ENCODE results near the gene CMIP. TPM values are rescaled to one million over a fixed set of nuclear protein-coding genes. Genes with fewer than 3 reads are reported as not detected.

CMIP gene
- total RNA-seq, 4 donors from 2014 or later, result 17.1 to 60.5 (median 39.7) TPM

GRCh38 chr16:81567987-81568748 lies 123.6 kb downstream of the CMIP start:
- intact Hi-C loops (cut with DNase I), result no loop called here
- H3K4me3 ChIP-seq, result no peak overlapping the region
- DNase-seq, result no peak
- H3K27me3 ChIP-seq, result no peaks in the 10 kb centered on the region
- H3K27ac ChIP-seq, result peak overlapping the region; percentile 41 to 71 (median 54)
- TF ChIP-seq POLR2A (IDR thresholded peaks at IDR 0.05), result no peak
- H3K36me3 ChIP-seq, result peaks cover 0 to 8% (median 0%) of the 10 kb centered on the region in 3 donors
- peaks cover 25 to 74% (median 35%) of the 10 kb centered on the region in 3 donors for H3K4me1 ChIP-seq
- WGBS, 2 donors, result 43 to 50% methylated on average over 8 to 12 of the region's 13 CpGs
- no peaks in the 10 kb centered on the region for H3K9me3 ChIP-seq

GRCh38 chr16:81568749-81569087 lies 124.1 kb downstream of the CMIP start:
- Histone ChIP-seq H3K27me3 (no peaks in the 10 kb centered on the region), H3K9me3 (no peaks in the 10 kb centered on the region), H3K27ac (peak overlapping the region; percentile 41 to 71 (median 54)), H3K4me3 (no peak overlapping the region), H3K36me3 (peaks cover 0 to 8% (median 0%) of the 10 kb centered on the region in 3 donors), H3K4me1 (peaks cover 30 to 73% (median 32%) of the 10 kb centered on the region in 3 donors)
- intact Hi-C loops (cut with DNase I), result no loop called here
- TF ChIP-seq POLR2A (IDR thresholded peaks at IDR 0.05) (no peak), CTCF (IDR thresholded peaks at IDR 0.05) (no peak)
- no peak for DNase-seq
- WGBS, 2 donors, result 46 to 68% methylated on average over 8 of the region's 8 CpGs

GRCh38 chr16:81569361-81570034 lies 124.9 kb downstream of the CMIP start:
- DNase-seq, result no peak
- Histone ChIP-seq H3K27ac (peak overlapping the region; percentile 12 to 71 (median 38)), H3K4me3 (no peak overlapping the region), H3K9me3 (no peaks in the 10 kb centered on the region), H3K4me1 (peaks cover 37 to 73% (median 38%) of the 10 kb centered on the region in 3 donors), H3K27me3 (no peaks in the 10 kb centered on the region), H3K36me3 (peaks cover 0 to 8% (median 0%) of the 10 kb centered on the region in 3 donors)
- intact Hi-C loops (cut with DNase I), result no loop called here
- TF ChIP-seq POLR2A (IDR thresholded peaks at IDR 0.05) (no peak), CTCF (IDR thresholded peaks at IDR 0.05) (no peak)
- 49 to 70% methylated on average over 9 of the region's 11 CpGs for WGBS, 2 donors

- Histone ChIP-seq H3K4me3 (no peak overlapping the region), H3K36me3 (peaks cover 0 to 6% (median 0%) of the 10 kb centered on the region in 3 donors), H3K27me3 (no peaks in the 10 kb centered on the region), H3K27ac (peak overlapping the region in 3 of 4 donors; percentile 44 to 71 (median 56)), H3K9me3 (no peaks in the 10 kb centered on the region), H3K4me1 (peaks cover 37 to 73% (median 44%) of the 10 kb centered on the region in 3 donors)
- TF ChIP-seq POLR2A (IDR thresholded peaks at IDR 0.05) (no peak), CTCF (IDR thresholded peaks at IDR 0.05) (no peak)
- intact Hi-C loops (cut with DNase I), result no loop called here
- WGBS, 2 donors, result 44 to 59% methylated on average over 10 to 16 of the region's 18 CpGs
- DNase-seq, result no peak
Measured at GRCh38 chr16:81570151-81570846, 125.7 kb downstream of the CMIP start.

- Histone ChIP-seq H3K4me1 (peaks cover 37 to 75% (median 44%) of the 10 kb centered on the region in 3 donors), H3K27me3 (no peaks in the 10 kb centered on the region), H3K36me3 (no peaks in the 10 kb centered on the region), H3K9me3 (no peaks in the 10 kb centered on the region), H3K27ac (no peak overlapping the region), H3K4me3 (no peak overlapping the region)
- no peak for DNase-seq
- TF ChIP-seq POLR2A (IDR thresholded peaks at IDR 0.05) (no peak), CTCF (IDR thresholded peaks at IDR 0.05) (no peak)
- intact Hi-C loops (cut with DNase I), result no loop called here
- WGBS, 2 donors, result 91 to 95% methylated on average over 4 of the region's 4 CpGs
Measured at GRCh38 chr16:81571175-81571574, 126.6 kb downstream of the CMIP start.

Data from esophagus squamous epithelium (tissue), 5 donors.